GM21576 (cell line): ENCODE data around the gene HAPLN2.

Experiments
- ATAC-seq: cut with Tn5 transposase; IDR thresholded peaks from one replicate; pipeline ENCODE4 v1.9.1; 2021; ENCODE audit warnings: mild to moderate bottlenecking, moderate library complexity; ENCODE audit not compliant: unreplicated experiment

Gene HAPLN2

DNA sequence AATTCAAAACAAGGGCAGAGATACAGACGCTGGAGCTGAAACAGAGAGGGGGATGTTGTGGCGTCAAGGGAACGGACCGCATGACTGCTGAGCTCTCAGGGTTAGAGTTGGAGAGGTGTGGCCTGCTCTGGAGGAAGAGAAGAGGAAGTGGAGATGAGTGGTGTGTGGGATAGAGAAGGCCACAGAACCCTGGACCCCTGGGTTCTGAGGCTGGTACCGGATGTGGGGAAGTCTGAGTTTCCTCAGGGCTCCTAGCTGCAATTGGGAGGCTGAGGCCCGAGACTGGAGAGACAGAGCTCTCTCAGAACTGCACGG lies 24.5 kb downstream of the HAPLN2 start:
- no peak for ATAC-seq

GRCh38 chr1:156644146-156644545 lies 24.9 kb downstream of the HAPLN2 start:
- ATAC-seq = no peak

GRCh38 chr1:156644640-156645039 lies 25.4 kb downstream of the HAPLN2 start:
- ATAC-seq = no peak

GRCh38 chr1:156645056-156645455 lies 25.8 kb downstream of the HAPLN2 start:
- ATAC-seq = no peak

DNA sequence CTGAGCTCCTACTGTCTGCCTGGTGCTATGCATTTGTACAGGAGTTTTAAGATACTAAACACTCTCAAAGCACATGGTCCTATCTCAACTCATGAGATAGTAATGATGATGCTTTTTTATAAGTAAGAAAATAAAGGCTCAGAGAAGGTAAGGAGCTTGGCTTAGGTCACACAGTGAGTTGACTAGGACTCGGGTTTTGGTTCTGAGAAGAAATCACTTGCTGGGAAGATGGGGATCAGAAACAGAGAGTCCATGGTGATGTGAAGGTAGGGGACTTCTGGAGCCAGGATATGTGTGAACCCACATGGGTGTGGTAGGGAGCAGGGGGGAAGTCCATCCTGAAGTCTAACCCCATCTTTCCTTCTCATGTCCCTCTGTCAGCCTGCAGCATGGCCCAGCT lies 26.5 kb downstream of the HAPLN2 start:
- ATAC-seq = no peak

DNA sequence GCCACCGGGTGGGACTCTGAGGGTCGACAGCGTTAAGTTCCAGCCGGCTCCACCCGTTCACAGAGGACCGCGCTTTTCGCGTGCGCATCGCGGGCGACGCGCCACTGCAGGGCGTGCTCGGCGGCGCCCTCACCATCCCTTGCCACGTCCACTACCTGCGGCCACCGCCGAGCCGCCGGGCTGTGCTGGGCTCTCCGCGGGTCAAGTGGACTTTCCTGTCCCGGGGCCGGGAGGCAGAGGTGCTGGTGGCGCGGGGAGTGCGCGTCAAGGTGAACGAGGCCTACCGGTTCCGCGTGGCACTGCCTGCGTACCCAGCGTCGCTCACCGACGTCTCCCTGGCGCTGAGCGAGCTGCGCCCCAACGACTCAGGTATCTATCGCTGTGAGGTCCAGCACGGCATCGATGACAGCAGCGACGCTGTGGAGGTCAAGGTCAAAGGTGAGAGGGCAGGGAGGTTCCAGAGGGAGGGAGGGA lies 27.6 kb downstream of the HAPLN2 start:
- ATAC-seq = no peak

GRCh38 chr1:156647351-156647750 lies 28.1 kb downstream of the HAPLN2 start:
- ATAC-seq = no peak

GRCh38 chr1:156648496-156648895 lies 29.3 kb downstream of the HAPLN2 start:
- ATAC-seq = no peak

- ATAC-seq = no peak
Observed at GRCh38 chr1:156648951-156649350, 29.7 kb downstream of the HAPLN2 start.

DNA sequence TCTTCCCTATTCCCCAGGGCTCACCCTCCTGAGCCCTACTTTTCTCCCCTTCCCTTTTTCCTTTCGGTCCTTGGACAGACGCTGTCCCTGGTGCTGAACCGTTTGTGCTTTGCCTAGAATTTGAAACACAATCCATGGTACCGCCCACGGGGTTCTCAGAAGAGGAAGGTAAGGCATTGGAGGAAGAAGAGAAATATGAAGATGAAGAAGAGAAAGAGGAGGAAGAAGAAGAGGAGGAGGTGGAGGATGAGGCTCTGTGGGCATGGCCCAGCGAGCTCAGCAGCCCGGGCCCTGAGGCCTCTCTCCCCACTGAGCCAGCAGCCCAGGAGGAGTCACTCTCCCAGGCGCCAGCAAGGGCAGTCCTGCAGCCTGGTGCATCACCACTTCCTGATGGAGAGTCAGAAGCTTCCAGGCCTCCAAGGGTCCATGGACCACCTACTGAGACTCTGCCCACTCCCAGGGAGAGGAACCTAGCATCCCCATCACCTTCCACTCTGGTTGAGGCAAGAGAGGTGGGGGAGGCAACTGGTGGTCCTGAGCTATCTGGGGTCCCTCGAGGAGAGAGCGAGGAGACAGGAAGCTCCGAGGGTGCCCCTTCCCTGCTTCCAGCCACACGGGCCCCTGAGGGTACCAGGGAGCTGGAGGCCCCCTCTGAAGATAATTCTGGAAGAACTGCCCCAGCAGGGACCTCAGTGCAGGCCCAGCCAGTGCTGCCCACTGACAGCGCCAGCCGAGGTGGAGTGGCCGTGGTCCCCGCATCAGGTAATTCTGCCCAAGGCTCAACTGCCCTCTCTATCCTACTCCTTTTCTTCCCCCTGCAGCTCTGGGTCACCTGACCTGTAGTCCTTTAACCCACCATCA lies 33.1 kb downstream of the HAPLN2 start:
- ATAC-seq = no peak

GRCh38 chr1:156652992-156653355 lies 33.8 kb downstream of the HAPLN2 start:
- no peak for ATAC-seq

DNA sequence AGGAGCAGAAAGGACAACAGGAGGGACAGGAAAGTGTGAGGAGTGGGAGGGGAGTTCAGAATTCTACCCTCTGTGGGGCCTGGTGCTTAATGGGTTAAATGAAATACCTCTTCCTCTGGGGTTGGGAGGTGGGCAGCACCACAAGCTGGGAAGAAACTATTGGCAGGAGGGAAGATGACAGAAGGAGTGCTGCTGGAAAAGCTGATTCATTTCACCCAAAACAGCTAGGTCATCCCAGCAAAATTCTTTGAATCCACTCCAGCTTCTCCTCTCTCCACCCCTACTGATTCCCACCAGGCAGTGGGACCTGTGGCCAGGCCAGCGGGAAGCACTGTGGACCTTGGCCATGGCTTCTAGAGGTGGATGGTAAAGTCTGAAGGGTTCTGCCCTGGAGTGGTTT lies 35.5 kb downstream of the HAPLN2 start:
- no peak for ATAC-seq

DNA sequence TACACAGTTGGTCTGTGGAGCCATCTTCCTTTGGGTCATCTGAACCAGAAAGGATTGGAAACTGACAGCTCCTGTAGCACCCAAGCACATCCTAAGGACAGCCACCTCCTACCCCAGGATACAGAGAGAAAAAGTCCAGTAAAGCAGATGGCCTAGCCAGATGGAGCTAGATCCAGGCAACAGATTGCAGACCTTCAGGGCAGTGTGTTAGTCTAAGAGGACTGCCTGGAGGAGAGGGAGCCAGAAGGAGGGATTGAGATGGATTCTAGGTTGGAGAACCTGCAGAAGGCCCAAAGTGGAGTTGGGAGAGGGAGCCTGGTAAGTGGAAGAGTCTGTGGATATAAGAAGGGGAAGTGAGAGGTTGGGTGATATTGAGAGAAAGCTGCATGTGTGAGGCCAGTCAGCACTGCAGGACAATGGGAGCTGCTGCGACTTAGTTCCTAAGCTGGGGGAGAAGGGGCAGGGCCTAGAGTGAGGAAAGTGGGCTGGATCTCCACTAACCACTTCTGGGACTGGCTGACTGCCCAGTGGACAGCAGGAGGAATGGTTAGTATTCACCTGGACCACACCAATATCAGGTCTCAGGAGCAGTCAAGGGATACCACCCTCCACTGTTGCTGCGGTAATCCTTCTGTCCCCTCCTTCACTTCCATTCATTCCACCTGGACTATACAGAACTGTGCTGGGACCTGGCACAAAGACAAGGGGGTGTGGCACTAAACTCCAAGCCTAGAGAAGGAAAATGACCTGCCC lies 36.1 kb downstream of the HAPLN2 start:
- ATAC-seq = no peak

GRCh38 chr1:156655904-156656516 lies 36.8 kb downstream of the HAPLN2 start:
- no peak for ATAC-seq

- no peak for ATAC-seq
Observed at GRCh38 chr1:156656806-156657740, 37.9 kb downstream of the HAPLN2 start.

GRCh38 chr1:156657741-156658319 lies 38.6 kb downstream of the HAPLN2 start:
- ATAC-seq = no peak

- no peak for ATAC-seq
Observed at GRCh38 chr1:156658496-156658895, 39.3 kb downstream of the HAPLN2 start.

DNA sequence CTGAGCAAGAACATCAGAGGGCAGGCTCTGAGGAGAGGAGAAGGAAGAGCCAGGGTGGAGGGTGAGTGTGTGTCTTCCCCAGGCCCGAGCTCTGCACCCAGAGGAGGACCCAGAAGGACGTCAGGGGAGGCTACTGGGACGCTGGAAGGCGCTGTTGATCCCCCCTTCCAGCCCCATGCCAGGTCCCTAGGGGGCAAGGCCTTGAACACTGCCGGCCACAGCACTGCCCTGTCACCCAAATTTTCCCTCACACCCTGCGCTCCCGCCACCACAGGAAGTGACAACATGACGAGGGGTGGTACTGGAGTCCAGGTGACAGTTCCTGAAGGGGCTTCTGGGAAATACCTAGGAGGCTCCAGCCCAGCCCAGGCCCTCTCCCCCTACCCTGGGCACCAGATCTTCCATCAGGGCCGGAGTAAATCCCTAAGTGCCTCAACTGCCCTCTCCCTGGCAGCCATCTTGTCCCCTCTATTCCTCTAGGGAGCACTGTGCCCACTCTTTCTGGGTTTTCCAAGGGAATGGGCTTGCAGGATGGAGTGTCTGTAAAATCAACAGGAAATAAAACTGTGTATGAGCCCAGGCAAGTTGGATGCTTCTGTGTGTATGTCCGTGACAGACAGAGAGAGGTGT lies 39.8 kb downstream of the HAPLN2 start:
- no peak for ATAC-seq

- ATAC-seq = no peak
Observed at GRCh38 chr1:156659661-156659987, 40.4 kb downstream of the HAPLN2 start.
